PC-3 (cell line): ENCODE results near the gene LMOD3. TPM values are rescaled to one million over a fixed set of nuclear protein-coding genes. Genes with fewer than 3 reads are reported as not detected.

Experiments
- ATAC-seq: fragments of 200-7000 bp; cut with Tn5 transposase; 2 replicates; pipeline ENCODE4 v1.9.1; 2020; ENCODE audit warnings: mild to moderate bottlenecking, moderate library complexity
- BruUV-seq: library from RNA; stranded (reverse); fragments of 400-500 nt; replicated peaks from 2 replicates; lab custom pipeline; 2021; lab: Mats Ljungman, UMichigan
- CTCF ChIA-PET: fragments of 300-600 bp; sonication (Branson Sonifier 250); formaldehyde crosslinking; loops from one replicate; lab custom pipeline; 2022; ENCODE audit warnings: antibody characterized with exemption; lab: Charles Lee
- POLR2A ChIA-PET: fragments of 300-600 bp; sonication (Branson Sonifier 250); formaldehyde crosslinking; loops from one replicate; lab custom pipeline; 2022; ENCODE audit warnings: antibody characterized with exemption; ENCODE audit not compliant: unreplicated experiment; lab: Charles Lee
- DNase-seq: peaks from one replicate; pipeline ENCODE4 v3.0.0-alpha.2; 2015
- H2AFZ ChIP-seq: fragments of 300-600 bp; sonication (generic); 2 replicates; pipeline ENCODE4 v1.6.0; 2016; ENCODE audit warnings: antibody characterized with exemption, low read length
- H3F3A ChIP-seq: fragments of 300-600 bp; sonication (generic); one replicate; pipeline ENCODE4 v1.6.0; 2017; ENCODE audit warnings: antibody characterized with exemption, low read length, control low read depth, mild to moderate bottlenecking; ENCODE audit not compliant: unreplicated experiment
- H3K27ac ChIP-seq: fragments of 300-600 bp; sonication (generic); 2 replicates; pipeline ENCODE4 v1.5.1; 2016; ENCODE audit warnings: mild to moderate bottlenecking, low read length
- H3K27me3 ChIP-seq: fragments of 300-600 bp; sonication (generic); 2 replicates; pipeline ENCODE4 v1.6.1; 2016; ENCODE audit warnings: low read length, mixed read lengths
- H3K36me3 ChIP-seq: fragments of 300-600 bp; sonication (generic); 2 replicates; pipeline ENCODE4 v1.6.1; 2016; ENCODE audit warnings: low read depth, mixed run types, low read length, mixed read lengths
- H3K4me1 ChIP-seq: fragments of 300-600 bp; sonication (generic); 2 replicates; pipeline ENCODE4 v1.5.1; 2016; ENCODE audit warnings: low read length; ENCODE audit not compliant: insufficient read depth
- H3K4me2 ChIP-seq: fragments of 300-600 bp; sonication (generic); 2 replicates; pipeline ENCODE4 v1.6.0; 2016; ENCODE audit warnings: low read length
- H3K4me3 ChIP-seq: fragments of 300-600 bp; sonication (generic); 2 replicates; pipeline ENCODE4 v1.5.1; 2016; ENCODE audit warnings: mild to moderate bottlenecking, low read length, mixed read lengths
- H3K79me2 ChIP-seq: fragments of 300-600 bp; sonication (generic); 2 replicates; pipeline ENCODE4 v1.6.1; 2017; ENCODE audit warnings: low read length, mixed read lengths
- H3K9ac ChIP-seq: fragments of 300-600 bp; sonication (generic); 2 replicates; pipeline ENCODE4 v1.6.0; 2016; ENCODE audit warnings: mild to moderate bottlenecking, low read length
- H3K9me2 ChIP-seq: fragments of 300-600 bp; sonication (generic); replicated peaks from 2 replicates; pipeline ENCODE4 v1.6.1; 2016; ENCODE audit warnings: mixed run types, low read length, mixed read lengths
- H3K9me3 ChIP-seq: fragments of 300-600 bp; sonication (generic); 2 replicates; pipeline ENCODE4 v1.6.1; 2016; ENCODE audit warnings: low read length, mixed read lengths
- H4K20me1 ChIP-seq: fragments of 300-600 bp; sonication (generic); 2 replicates; pipeline ENCODE4 v1.6.1; 2016; ENCODE audit warnings: low read length, mixed read lengths
- EZH2 ChIP-seq: fragments of 300-600 bp; sonication (generic); IDR thresholded peaks from one replicate; pipeline ENCODE4 v1.6.1; 2017; ENCODE audit warnings: antibody characterized with exemption, mild to moderate bottlenecking, low read length; ENCODE audit not compliant: unreplicated experiment
- EZH2phosphoT487 ChIP-seq: fragments of 300-600 bp; sonication (generic); IDR thresholded peaks from 2 replicates; pipeline ENCODE4 v1.6.1; 2018; ENCODE audit warnings: mild to moderate bottlenecking, antibody characterized with exemption, low read length, borderline replicate concordance
- intact Hi-C: fragments of 100-400 bp; cut with micrococcal nuclease; formaldehyde crosslinking; loops from 2 replicates; pipeline ENCODE4 v1.9.0; 2023
- total RNA-seq: library from RNA; depleted of rRNA; stranded (reverse); fragments of >200 nt; gene quantifications from 2 replicates; pipeline ENCODE4 v1.2.3, GENCODE V29; 2014
- TF ChIP-seq, protein P1 (sequence below): fragments of 300-600 bp; sonication (generic); conservative IDR thresholded peaks from 2 replicates; pipeline ENCODE4 v1.5.1; 2017; ENCODE audit warnings: antibody characterized with exemption, low read depth, mild to moderate bottlenecking, low read length

LMOD3 gene
- total RNA-seq, 1 experiment from 2014 or later: not detected

DNA sequence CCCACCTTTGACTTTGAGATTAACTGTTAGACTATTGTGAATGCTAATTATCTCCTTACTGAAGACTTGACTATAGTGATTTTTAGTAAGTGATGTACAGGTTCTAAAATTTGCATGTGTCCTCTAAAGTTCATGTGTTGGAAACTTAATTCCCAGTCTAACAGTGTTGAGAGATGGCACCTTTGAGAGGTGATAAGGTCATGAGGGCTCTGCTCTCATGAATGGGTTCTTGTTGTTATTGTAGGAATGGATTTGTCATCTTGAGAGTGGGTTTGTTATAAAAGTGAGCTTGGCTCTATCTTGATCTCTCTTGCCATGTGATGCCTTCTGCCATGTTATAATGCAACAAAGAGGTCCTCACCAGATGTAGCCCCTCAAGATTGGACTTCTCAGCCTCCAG lies 18.9 kb upstream of the LMOD3 start:
- intact Hi-C loops: no loop called here

DNA sequence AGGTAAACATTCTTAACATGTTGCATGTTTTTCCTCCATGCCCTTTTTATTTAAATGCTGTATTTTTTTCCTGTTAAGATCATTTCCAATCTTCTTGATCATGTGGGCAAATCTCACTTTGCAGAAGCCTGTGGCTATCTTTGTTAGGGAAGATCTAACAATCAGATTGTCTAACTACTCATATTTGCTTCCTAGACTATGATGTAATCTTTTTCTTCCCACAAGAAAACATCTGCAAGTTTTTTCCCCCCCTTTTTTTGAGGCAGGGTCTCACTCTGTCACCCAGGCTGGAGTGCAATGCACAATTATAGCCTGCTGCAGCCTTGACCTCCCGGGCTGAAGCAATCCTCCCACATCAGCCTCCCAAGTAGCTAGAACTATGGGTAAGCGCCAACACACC lies 15.0 kb upstream of the LMOD3 start:
- Histone ChIP-seq H3K9ac (no peak overlapping the region), H3K27me3 (no peaks in the 10 kb centered on the region), H3K79me2 (no peaks in the 10 kb centered on the region), H3K27ac (no peak overlapping the region), H3K36me3 (no peaks in the 10 kb centered on the region), H3K4me1 (no peaks in the 10 kb centered on the region), H3K4me2 (no peak overlapping the region), H3K9me3 (no peaks in the 10 kb centered on the region), H3K9me2 (no peaks in the 10 kb centered on the region), H3F3A (no peaks in the 10 kb centered on the region), H2AFZ (no peak overlapping the region), H4K20me1 (no peaks in the 10 kb centered on the region), H3K4me3 (no peak overlapping the region)
- POLR2A ChIA-PET: no interaction called here
- no peak for ATAC-seq
- intact Hi-C loops: no loop called here
- DNase-seq: no peak
- no TSS peak for BruUV-seq
- TF ChIP-seq EZH2phosphoT487 (no peak), EZH2 (no peak)
- TF ChIP-seq, protein P1, sequence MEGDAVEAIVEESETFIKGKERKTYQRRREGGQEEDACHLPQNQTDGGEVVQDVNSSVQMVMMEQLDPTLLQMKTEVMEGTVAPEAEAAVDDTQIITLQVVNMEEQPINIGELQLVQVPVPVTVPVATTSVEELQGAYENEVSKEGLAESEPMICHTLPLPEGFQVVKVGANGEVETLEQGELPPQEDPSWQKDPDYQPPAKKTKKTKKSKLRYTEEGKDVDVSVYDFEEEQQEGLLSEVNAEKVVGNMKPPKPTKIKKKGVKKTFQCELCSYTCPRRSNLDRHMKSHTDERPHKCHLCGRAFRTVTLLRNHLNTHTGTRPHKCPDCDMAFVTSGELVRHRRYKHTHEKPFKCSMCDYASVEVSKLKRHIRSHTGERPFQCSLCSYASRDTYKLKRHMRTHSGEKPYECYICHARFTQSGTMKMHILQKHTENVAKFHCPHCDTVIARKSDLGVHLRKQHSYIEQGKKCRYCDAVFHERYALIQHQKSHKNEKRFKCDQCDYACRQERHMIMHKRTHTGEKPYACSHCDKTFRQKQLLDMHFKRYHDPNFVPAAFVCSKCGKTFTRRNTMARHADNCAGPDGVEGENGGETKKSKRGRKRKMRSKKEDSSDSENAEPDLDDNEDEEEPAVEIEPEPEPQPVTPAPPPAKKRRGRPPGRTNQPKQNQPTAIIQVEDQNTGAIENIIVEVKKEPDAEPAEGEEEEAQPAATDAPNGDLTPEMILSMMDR: no peak
- CTCF ChIA-PET: no interaction called here

More for the DNA sequence above, 18.9 kb upstream of the LMOD3 start:
- Histone ChIP-seq H3K27ac (no peak overlapping the region), H4K20me1 (no peaks in the 10 kb centered on the region), H3K36me3 (no peaks in the 10 kb centered on the region), H3K79me2 (no peaks in the 10 kb centered on the region), H3K4me1 (no peaks in the 10 kb centered on the region), H3K4me2 (no peak overlapping the region), H3K27me3 (no peaks in the 10 kb centered on the region), H3F3A (no peaks in the 10 kb centered on the region), H2AFZ (no peak overlapping the region), H3K9me3 (no peaks in the 10 kb centered on the region), H3K9ac (no peak overlapping the region), H3K4me3 (no peak overlapping the region), H3K9me2 (no peaks in the 10 kb centered on the region)
- TF ChIP-seq, protein P1: no peak
- TF ChIP-seq EZH2phosphoT487 (no peak), EZH2 (no peak)
- POLR2A ChIA-PET: no interaction called here
- CTCF ChIA-PET: no interaction called here
- ATAC-seq (no peak), DNase-seq (no peak)
- BruUV-seq: no TSS peak

DNA sequence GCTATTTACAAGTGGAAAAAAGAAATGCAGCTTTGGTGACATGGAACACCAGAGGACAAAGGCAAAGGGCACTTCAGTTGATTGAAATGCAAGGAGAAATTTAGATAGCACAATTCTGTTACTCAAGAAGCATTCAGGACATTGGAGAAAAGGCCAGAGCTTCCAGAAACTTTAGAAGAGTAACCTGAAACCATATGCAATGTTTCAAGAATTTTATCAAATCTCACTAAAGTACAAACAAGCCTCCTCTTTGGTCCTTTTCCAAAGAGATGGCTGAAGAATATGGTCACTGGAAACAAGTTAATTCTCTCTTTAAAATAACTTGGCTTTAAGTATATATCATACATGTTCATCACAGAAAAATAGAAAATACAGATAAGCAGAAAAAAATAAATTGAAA lies 14.6 kb upstream of the LMOD3 start:
- H3K27me3 ChIP-seq: no peaks in the 10 kb centered on the region
- DNase-seq (no peak), ATAC-seq (no peak)
- BruUV-seq: no TSS peak
- H3K79me2 ChIP-seq: no peaks in the 10 kb centered on the region
- no peak overlapping the region for H2AFZ ChIP-seq
- TF ChIP-seq EZH2phosphoT487 (no peak), EZH2 (no peak)
- TF ChIP-seq, protein P1: no peak
- H3K4me2 ChIP-seq: no peak overlapping the region
- no peaks in the 10 kb centered on the region for H3K4me1 ChIP-seq
- H3F3A ChIP-seq: no peaks in the 10 kb centered on the region
- no peak overlapping the region for H3K9ac ChIP-seq
- no peaks in the 10 kb centered on the region for H3K9me3 ChIP-seq
- no peaks in the 10 kb centered on the region for H4K20me1 ChIP-seq
- ChIA-PET POLR2A (no interaction called here), CTCF (no interaction called here)
- H3K27ac ChIP-seq: no peak overlapping the region
- intact Hi-C loops: no loop called here
- no peaks in the 10 kb centered on the region for H3K9me2 ChIP-seq
- H3K36me3 ChIP-seq: no peaks in the 10 kb centered on the region
- no peak overlapping the region for H3K4me3 ChIP-seq
